NOMO-1 treated with DMSO at 0.1 percent for 48 hours (cell line): Measurements from ENCODE around the gene HLA-DMB.
A peak's percentile ranks its signal among the peaks of the same experiment; 100 is the strongest.
"Not testable (repeated sequence)": the region's sequence is repeated elsewhere in the genome, so short reads cannot be mapped to it uniquely, and the experiment has no call there.

Experiments used
- DNase-seq: peaks from one replicate; lab custom pipeline; 2025; ENCODE audit not compliant: unreplicated experiment; lab: John Stamatoyannopoulos, UW

HLA-DMB gene

GRCh38 chr6:32952817-32953739 lies 12.2 kb upstream of the HLA-DMB start, which contains the start of gene HLA-DMA:
HLA-DMA (minus strand) TSS chr6:32953097; CDS start chr6:32953036, 61 bp downstream.
- peak; percentile 98 for DNase-seq

GRCh38 chr6:32950449-32950848 lies 9.6 kb upstream of the HLA-DMB start:
- no peak for DNase-seq

- no peak for DNase-seq
These were observed 9.2 kb upstream of the HLA-DMB start for GRCh38 chr6:32950010-32950409.

GRCh38 chr6:32949113-32949512 lies 8.3 kb upstream of the HLA-DMB start:
- DNase-seq: no peak

- DNase-seq: peak; percentile 52
These were observed 7.0 kb upstream of the HLA-DMB start for GRCh38 chr6:32947552-32948465.

- no peak for DNase-seq
These were observed 6.1 kb upstream of the HLA-DMB start for GRCh38 chr6:32946893-32947292.

GRCh38 chr6:32945953-32946352 lies 5.1 kb upstream of the HLA-DMB start:
- DNase-seq: no peak

GRCh38 chr6:32945108-32945760 lies 4.4 kb upstream of the HLA-DMB start:
- peak; percentile 100 for DNase-seq

GRCh38 chr6:32943864-32944649 lies 3.2 kb upstream of the HLA-DMB start:
- DNase-seq: peak; percentile 97

- DNase-seq: not testable (repeated sequence)
These were observed 1.8 kb upstream of the HLA-DMB start for GRCh38 chr6:32942555-32943123.

- peak; percentile 77 for DNase-seq
These were observed 463 bp upstream of the HLA-DMB start for GRCh38 chr6:32941214-32941768.

- DNase-seq: no peak
These were observed 2.3 kb downstream of the HLA-DMB start for GRCh38 chr6:32938494-32938893.

GRCh38 chr6:32937230-32937633 lies 3.6 kb downstream of the HLA-DMB start:
- peak; percentile 46 for DNase-seq

GRCh38 chr6:32936239-32937152 lies 4.3 kb downstream of the HLA-DMB start:
- no peak for DNase-seq

- DNase-seq: no peak
These were observed 5.1 kb downstream of the HLA-DMB start for GRCh38 chr6:32935551-32936238.

GRCh38 chr6:32933661-32934085 lies 7.2 kb downstream of the HLA-DMB start:
- DNase-seq: peak; percentile 51

- DNase-seq: no peak
These were observed 8.5 kb downstream of the HLA-DMB start for GRCh38 chr6:32932132-32932868.
